DOHH2 (cell line): Measurements from ENCODE around the gene MALAT1.

Source experiments
- EZH2phosphoT487 ChIP-seq: fragments of 200-600 bp; sonication (generic); IDR thresholded peaks from 2 replicates; pipeline ENCODE4 v1.6.1; 2017; ENCODE audit warnings: borderline replicate concordance, mild to moderate bottlenecking, antibody characterized with exemption, low read length, moderate library complexity, mixed read lengths
- TF ChIP-seq, protein P1 (sequence below): fragments of 200-600 bp; sonication (generic); IDR thresholded peaks from one replicate; pipeline ENCODE4 v1.5.1; 2014; ENCODE audit warnings: antibody characterized with exemption, mild to moderate bottlenecking, low read depth, low read length; ENCODE audit not compliant: poor library complexity, severe bottlenecking

- TF ChIP-seq, protein P1, sequence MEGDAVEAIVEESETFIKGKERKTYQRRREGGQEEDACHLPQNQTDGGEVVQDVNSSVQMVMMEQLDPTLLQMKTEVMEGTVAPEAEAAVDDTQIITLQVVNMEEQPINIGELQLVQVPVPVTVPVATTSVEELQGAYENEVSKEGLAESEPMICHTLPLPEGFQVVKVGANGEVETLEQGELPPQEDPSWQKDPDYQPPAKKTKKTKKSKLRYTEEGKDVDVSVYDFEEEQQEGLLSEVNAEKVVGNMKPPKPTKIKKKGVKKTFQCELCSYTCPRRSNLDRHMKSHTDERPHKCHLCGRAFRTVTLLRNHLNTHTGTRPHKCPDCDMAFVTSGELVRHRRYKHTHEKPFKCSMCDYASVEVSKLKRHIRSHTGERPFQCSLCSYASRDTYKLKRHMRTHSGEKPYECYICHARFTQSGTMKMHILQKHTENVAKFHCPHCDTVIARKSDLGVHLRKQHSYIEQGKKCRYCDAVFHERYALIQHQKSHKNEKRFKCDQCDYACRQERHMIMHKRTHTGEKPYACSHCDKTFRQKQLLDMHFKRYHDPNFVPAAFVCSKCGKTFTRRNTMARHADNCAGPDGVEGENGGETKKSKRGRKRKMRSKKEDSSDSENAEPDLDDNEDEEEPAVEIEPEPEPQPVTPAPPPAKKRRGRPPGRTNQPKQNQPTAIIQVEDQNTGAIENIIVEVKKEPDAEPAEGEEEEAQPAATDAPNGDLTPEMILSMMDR = no peak
- no peak for TF ChIP-seq EZH2phosphoT487
These were observed 25.5 kb upstream of the MALAT1 start for GRCh38 chr11:65473278-65473860.
